ENCODE data around the gene ABCF2. TPM values are rescaled to one million over a fixed set of nuclear protein-coding genes. Genes with fewer than 3 reads are reported as not detected.
A peak's percentile ranks its signal among the peaks of the same experiment; 100 is the strongest.

Gene ABCF2
- total and polyA plus RNA-seq, 10 of the 15 experiments (the other 5 are each of a cell fraction or from before 2014, with no cell fraction given), result 29.3 to 76.3 (median 57.1) TPM

DNA sequence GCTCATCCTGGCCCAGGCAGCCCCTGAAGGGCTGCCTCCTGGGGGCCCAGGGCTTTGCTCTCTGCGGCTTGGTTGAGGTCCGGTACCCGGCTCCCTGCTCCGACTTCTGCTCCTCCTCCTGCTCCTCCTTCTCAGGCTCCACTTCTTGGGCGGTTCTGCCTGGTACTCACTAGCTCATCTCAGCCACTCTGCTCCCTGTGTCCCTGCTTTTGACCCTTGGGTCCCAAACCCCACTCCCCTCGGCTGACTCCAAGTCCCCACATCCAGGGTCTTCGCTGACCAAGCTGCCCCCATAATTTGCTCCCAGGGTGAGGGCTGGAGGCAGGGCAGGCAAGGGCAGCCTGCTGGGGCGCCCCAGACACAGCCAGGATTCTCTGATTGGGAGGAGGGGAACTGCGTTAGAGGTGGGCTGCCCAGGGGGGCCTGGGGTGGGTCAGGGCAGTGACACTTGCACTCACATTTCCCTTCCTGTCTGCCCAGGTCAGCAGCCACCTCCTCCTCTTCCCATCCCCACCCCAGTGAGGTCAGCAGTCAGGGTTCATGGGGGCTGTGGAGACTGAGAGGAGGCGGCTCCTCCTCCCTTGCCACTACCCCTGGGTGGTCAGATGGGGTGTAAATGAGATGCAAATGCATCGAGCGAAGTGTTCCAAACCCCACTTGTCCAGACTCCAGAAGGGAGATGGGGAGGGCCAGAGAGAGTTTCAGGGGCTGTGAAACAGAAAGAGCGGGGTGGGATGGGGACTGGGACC, 19.3 kb upstream of the ABCF2 start:
- WGBS (ENCODE audit: insufficient coverage, insufficient replicate concordance, low lambda C conversion rate, missing lambda C conversion rate), result 22% methylated on average over 13 of the region's 13 CpGs
- TF ChIP-seq BMI1 (IDR thresholded peaks at IDR 0.05; ENCODE audit: borderline replicate concordance), result no peak
- Histone ChIP-seq H3K36me3 (ENCODE audit: control insufficient read depth in 2 of 2, insufficient read depth in 2 of 2, low read length in 1 of 2) (no peaks in the 10 kb centered on the region), H3K79me2 (ENCODE audit: control insufficient read depth, insufficient read depth, low read length) (no peaks in the 10 kb centered on the region), H2AFZ (ENCODE audit: control insufficient read depth, low read depth, low read length) (no peak overlapping the region), H3K9ac (ENCODE audit: control insufficient read depth, insufficient read depth, low read length) (no peak overlapping the region), H3K4me1 (ENCODE audit: control insufficient read depth, insufficient read depth, low read length) (peaks cover 16% of the 10 kb centered on the region), H4K20me1 (ENCODE audit: control insufficient read depth, insufficient read depth) (no peaks in the 10 kb centered on the region), H3K4me2 (ENCODE audit: control insufficient read depth, insufficient read depth) (no peak overlapping the region), H3K4me3 (no peak overlapping the region), H3K9me3 (replicated peaks; ENCODE audit: control insufficient read depth, insufficient read depth, low read length) (no peaks in the 10 kb centered on the region), H3K27me3 (replicated peaks in 1 of 2; ENCODE audit: control insufficient read depth in 2 of 2, insufficient read depth in 2 of 2, low read length in 1 of 2) (peaks cover 18 to 28% of the 10 kb centered on the region in 2 experiments), H3K27ac (ENCODE audit: control insufficient read depth, insufficient read depth) (no peak overlapping the region)
- CTCF ChIA-PET, result interaction anchor here (1.0 to 5.3 kb wide), 4 partner anchors 10 to 122 kb away, joined by 4 to 41 read pairs (median 5); partner anchors contain the start of gene ABCF2
- FAIRE-seq (no peak), DNase-seq (ENCODE audit: low read depth, low spot score) (no peak), ATAC-seq (no peak)
- in situ Hi-C loops (cut with MboI) (no loop called here), intact Hi-C loops (cut with micrococcal nuclease; ENCODE audit: unreplicated experiment) (no loop called here)
- RAD21 ChIA-PET (ENCODE audit: unreplicated experiment), result no interaction called here
- POLR2A ChIA-PET, result interaction anchor here (0.8 kb wide), 1 partner anchor 19 kb away, joined by 3 read pairs; the partner anchor contains the start of gene ABCF2
- SMC1A ChIA-PET (ENCODE audit: uncharacterized antibody, unreplicated experiment), result no interaction called here
- no TSS peak for BruUV-seq (replicated peaks)

DNA sequence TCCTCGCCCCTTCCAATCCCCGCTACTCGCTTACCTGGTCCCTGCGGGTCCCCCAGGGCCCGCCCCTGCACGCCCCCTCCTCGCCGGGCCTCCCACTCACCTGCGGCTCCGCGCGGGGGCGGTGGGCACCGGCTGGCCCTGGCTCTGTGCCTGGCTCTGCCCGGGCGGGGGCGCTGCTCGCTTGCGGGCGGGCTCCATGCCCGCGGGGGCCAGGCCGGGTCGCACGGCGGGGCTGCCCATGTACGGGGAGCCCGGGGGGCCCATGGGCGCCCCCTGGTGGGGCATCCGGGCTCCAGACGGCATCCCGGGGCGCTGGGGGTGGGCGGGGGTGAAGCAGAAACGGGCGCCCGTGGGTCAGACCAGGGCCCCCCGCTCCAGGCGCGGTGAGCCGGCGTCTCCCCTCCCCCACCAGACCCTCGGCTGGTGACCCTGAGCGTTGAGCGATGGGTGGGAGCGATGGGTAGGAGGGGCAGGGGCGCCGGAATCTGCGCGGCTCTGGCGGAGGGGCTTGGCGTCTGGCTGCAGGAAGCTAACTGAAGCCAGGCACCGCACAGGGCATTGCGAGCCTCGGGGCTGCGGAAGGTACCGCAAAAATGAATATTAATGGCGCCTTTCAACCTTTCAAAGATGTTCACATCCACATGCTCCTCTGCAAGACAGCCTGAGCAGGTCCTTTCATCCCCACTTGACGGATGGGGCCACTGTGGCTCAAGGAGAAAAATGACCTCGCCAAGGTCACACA, 18.5 kb upstream of the ABCF2 start:
- Histone ChIP-seq H4K20me1 (ENCODE audit: control insufficient read depth, insufficient read depth) (no peaks in the 10 kb centered on the region), H3K27ac (ENCODE audit: control insufficient read depth, insufficient read depth) (no peak overlapping the region), H2AFZ (ENCODE audit: control insufficient read depth, low read depth, low read length) (no peak overlapping the region), H3K27me3 (replicated peaks in 1 of 2; ENCODE audit: control insufficient read depth in 2 of 2, insufficient read depth in 2 of 2, low read length in 1 of 2) (peaks cover 16 to 24% of the 10 kb centered on the region in 2 experiments), H3K9me3 (replicated peaks; ENCODE audit: control insufficient read depth, insufficient read depth, low read length) (no peaks in the 10 kb centered on the region), H3K79me2 (ENCODE audit: control insufficient read depth, insufficient read depth, low read length) (no peaks in the 10 kb centered on the region), H3K4me1 (ENCODE audit: control insufficient read depth, insufficient read depth, low read length) (peaks cover 16% of the 10 kb centered on the region), H3K9ac (ENCODE audit: control insufficient read depth, insufficient read depth, low read length) (no peak overlapping the region), H3K36me3 (ENCODE audit: control insufficient read depth in 2 of 2, insufficient read depth in 2 of 2, low read length in 1 of 2) (no peaks in the 10 kb centered on the region), H3K4me3 (peak overlapping the region; percentile 44; the same call in 1 of the 2 replicates), H3K4me2 (ENCODE audit: control insufficient read depth, insufficient read depth) (peak overlapping the region; percentile 83)
- in situ Hi-C loops (cut with MboI) (no loop called here), intact Hi-C loops (cut with micrococcal nuclease; ENCODE audit: unreplicated experiment) (loop anchor here (1.0 kb wide), 1 partner anchor 121 kb away; no protein-coding TSS in a partner anchor)
- ChIA-PET CTCF (interaction anchor here (1.0 to 5.3 kb wide), 9 partner anchors 9 to 388 kb away, joined by 3 to 52 read pairs (median 6); partner anchors contain the start of genes ABCF2 and CHPF2), RAD21 (ENCODE audit: unreplicated experiment) (no interaction called here), SMC1A (ENCODE audit: uncharacterized antibody, unreplicated experiment) (interaction anchor here (2.6 kb wide), 1 partner anchor 18 kb away, joined by 24 read pairs; the partner anchor contains the start of gene ABCF2), POLR2A (interaction anchor here (0.8 to 1.5 kb wide), 2 partner anchors 18 kb away, joined by 3 to 5 read pairs; partner anchors contain the start of gene ABCF2)
- ATAC-seq (peak; percentile 76), DNase-seq (ENCODE audit: low read depth, low spot score) (no peak), FAIRE-seq (no peak)
- BruUV-seq (replicated peaks), result no TSS peak
- WGBS (ENCODE audit: insufficient coverage, insufficient replicate concordance, low lambda C conversion rate, missing lambda C conversion rate), result 5% methylated on average over 39 of the region's 60 CpGs
- TF ChIP-seq, protein P1, sequence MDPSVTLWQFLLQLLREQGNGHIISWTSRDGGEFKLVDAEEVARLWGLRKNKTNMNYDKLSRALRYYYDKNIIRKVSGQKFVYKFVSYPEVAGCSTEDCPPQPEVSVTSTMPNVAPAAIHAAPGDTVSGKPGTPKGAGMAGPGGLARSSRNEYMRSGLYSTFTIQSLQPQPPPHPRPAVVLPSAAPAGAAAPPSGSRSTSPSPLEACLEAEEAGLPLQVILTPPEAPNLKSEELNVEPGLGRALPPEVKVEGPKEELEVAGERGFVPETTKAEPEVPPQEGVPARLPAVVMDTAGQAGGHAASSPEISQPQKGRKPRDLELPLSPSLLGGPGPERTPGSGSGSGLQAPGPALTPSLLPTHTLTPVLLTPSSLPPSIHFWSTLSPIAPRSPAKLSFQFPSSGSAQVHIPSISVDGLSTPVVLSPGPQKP (IDR thresholded peaks at IDR 0.05; ENCODE audit: low read depth, low read length), result no peak
- TF ChIP-seq NRF1 (conservative IDR thresholded peaks at IDR 0.05; ENCODE audit: low read depth, low read length) (no peak), EGR1 (IDR thresholded peaks at IDR 0.05; ENCODE audit: borderline replicate concordance in 1 of 2, low read depth in 2 of 2, low read length in 2 of 2) (peak in 1 of 2 experiments; percentile 72; a peak in 2 of 3 replicates), NR2F1 (conservative IDR thresholded peaks at IDR 0.05) (0 out of 2 replicates have a peak, but pooled peaks have one; percentile 43)
- TF ChIP-seq, protein P2, sequence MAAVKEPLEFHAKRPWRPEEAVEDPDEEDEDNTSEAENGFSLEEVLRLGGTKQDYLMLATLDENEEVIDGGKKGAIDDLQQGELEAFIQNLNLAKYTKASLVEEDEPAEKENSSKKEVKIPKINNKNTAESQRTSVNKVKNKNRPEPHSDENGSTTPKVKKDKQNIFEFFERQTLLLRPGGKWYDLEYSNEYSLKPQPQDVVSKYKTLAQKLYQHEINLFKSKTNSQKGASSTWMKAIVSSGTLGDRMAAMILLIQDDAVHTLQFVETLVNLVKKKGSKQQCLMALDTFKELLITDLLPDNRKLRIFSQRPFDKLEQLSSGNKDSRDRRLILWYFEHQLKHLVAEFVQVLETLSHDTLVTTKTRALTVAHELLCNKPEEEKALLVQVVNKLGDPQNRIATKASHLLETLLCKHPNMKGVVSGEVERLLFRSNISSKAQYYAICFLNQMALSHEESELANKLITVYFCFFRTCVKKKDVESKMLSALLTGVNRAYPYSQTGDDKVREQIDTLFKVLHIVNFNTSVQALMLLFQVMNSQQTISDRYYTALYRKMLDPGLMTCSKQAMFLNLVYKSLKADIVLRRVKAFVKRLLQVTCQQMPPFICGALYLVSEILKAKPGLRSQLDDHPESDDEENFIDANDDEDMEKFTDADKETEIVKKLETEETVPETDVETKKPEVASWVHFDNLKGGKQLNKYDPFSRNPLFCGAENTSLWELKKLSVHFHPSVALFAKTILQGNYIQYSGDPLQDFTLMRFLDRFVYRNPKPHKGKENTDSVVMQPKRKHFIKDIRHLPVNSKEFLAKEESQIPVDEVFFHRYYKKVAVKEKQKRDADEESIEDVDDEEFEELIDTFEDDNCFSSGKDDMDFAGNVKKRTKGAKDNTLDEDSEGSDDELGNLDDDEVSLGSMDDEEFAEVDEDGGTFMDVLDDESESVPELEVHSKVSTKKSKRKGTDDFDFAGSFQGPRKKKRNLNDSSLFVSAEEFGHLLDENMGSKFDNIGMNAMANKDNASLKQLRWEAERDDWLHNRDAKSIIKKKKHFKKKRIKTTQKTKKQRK (IDR thresholded peaks at IDR 0.05; ENCODE audit: low read depth, low read length), result no peak
